C4-2B (cell line): ENCODE results near the gene TTC38.

ENCODE experiments used
- CTCF ChIP-seq: fragments of 450-650 bp; conservative IDR thresholded peaks from 2 replicates; pipeline ENCODE4 v1.5.1; 2017; ENCODE audit warnings: mild to moderate bottlenecking
- ZFX ChIP-seq: fragments of 450-650 bp; IDR thresholded peaks from 2 replicates; pipeline ENCODE4 v1.6.1; 2017

GRCh38 chr22:46234969-46235368, 32.8 kb upstream of the TTC38 start:
- TF ChIP-seq CTCF (no peak), ZFX (no peak)
